Esophagus mucosa (tissue), 1 donor: ENCODE data around the gene CRYBG1. TPM values are rescaled to one million over a fixed set of nuclear protein-coding genes. Genes with fewer than 3 reads are reported as not detected.

ENCODE experiments used
- ATAC-seq: fragments of 200-7000 bp; cut with Tn5 transposase; one replicate; pipeline ENCODE4 v1.9.1; 2020
- total RNA-seq: library from RNA; stranded (reverse); gene quantifications from one replicate; pipeline ENCODE4 v1.2.4, GENCODE V29; 2023
- donor health status: DM: yes; HTN: yes; CAD: no.

CRYBG1 gene
- total RNA-seq, 1 donor from 2014 or later, result 124 TPM

DNA sequence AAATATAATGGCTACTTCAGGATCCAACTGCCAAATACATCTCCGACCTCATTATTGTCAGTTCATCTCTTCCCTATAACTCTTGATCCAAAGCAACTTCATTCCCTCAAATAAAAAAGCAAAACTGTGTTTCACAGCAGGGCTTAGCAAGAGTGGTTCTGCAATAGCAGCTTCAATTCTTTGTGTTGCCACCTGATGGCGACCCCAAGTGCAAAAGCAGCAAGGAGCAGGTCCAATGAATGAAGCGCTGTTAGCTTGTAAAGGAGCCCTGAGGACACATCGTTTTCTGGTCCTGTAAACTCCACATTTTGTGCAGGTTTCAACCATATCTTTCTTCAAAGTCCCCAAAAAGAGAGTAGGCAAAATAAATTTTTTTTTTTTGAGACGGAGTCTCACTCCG, 249.2 kb downstream of the CRYBG1 start:
- ATAC-seq, result peak; percentile 57

DNA sequence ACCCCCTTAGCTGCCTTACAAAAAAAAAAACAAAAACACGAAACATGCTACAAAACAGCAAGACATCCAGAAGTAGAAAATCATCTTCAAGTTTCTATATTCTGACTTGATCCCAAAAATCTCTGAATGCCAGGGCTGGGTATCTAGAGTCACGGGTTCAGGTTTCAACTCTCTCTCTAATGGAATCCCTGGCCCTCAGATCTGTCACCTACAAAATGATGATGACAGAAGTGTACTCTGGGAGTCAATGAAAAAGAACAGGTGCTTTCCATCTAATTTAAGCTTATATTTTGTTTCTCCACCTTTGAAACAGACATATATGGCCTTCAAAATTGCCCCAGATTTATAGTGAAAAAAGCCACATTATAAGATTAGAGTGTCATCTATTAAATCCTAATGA, 250.5 kb downstream of the CRYBG1 start:
- no peak for ATAC-seq

DNA sequence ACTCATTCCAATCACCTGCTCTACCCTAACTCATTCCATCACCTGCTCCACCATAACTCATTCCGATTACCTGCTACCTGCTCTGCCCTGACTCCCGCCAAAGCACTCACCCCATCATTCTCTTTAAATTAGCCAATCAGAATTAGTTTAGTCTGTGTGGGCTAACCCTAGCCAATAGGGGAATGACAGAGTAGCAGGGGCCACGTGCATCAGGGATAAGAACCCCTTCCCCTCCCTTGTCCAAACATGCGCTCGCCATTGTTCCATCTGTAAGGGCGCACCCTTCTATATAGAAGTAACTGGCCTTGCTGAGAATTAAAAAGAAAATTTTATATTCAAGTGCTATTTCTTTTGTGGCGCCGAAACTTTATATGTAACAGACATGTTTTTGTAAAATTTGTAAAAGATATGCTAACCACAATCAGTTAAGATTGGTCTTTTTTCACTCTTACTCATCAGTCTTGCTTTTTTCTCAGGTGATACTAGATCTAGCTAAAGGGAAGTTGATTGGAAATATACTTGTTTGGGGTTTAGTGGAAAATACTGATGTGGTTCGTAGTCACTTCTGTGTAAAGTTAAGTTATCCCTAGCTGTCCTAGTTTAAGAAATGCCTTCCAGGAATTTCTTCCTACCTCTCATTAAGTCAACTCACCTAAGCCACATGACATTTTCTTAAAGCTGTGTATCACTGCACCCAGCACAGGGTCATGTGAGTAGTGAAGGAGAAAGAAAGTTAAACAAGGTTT, 252.3 kb downstream of the CRYBG1 start:
- no peak for ATAC-seq

- no peak for ATAC-seq
These were observed 253.1 kb downstream of the CRYBG1 start for GRCh38 chr6:106613590-106613989.

DNA sequence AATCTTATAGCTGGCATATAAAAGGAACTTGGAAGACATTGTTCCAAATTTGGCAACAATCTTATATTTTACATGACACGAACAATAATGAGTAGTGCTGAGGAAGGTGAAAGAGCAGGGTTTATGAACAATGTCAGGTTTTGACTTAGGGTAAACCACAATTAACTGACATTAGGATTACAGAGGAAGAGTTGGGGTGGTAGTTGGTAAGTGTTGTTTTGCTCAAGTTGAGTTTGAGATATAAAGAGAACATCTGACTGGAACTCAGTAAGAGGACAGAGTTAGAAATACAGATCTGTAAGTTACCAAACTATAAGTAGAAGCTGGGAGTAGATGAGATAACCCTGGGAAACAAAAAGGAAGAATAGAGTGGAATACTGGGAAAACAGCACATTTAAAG, 253.6 kb downstream of the CRYBG1 start:
- no peak for ATAC-seq

DNA sequence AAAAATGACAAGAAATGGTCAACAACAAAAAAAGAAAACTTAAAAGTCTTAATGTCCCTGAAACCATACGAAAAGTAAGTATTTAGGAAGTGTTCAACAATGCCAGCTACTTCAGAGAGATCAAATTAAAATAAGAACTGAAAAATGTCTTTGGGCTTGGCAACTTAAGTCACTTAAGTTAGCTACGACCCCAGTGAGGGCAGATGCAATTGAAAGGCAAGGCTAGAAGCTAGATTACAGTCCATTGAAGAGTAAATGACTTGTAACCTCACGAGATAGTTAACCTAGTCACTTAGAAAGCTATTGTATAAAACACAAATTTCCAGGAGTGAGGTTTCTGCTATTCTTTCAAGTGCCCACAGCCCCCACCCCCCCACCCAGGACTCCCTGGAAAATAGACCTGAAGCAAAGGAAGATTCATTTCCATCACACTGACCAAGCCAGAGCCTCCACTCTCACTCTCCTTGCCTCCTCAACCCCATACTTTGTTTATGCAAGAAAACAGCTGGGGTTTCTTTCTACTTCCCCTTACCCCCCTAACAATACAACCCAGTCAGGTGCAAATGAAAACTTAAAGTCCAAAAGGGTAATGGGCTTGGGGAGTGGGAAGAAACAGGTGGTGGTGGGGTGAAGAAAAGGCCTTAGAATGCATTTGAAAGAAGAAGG, 254.2 kb downstream of the CRYBG1 start:
- ATAC-seq, result no peak

DNA sequence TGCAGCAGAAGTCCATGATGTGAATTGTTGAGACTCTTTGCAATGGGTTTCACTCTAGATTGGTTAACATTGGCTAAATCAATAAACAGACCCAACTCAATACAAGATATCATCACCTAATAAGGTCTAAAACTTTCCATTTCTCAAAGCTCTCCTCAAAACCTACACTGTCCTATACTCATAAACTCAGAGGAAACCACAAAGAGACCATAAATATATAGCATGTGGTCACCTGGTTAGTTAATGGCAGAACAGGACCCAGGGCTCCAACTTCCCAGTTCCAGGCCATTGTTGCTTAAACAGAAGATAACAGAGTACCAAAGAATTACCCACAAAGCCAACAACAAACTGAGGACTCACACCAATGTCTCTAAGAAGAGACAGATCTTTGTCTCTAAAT, 256.8 kb downstream of the CRYBG1 start:
- ATAC-seq, result no peak

GRCh38 chr6:106617857-106618256, 257.3 kb downstream of the CRYBG1 start:
- no peak for ATAC-seq

GRCh38 chr6:106618324-106618723, 257.8 kb downstream of the CRYBG1 start:
- no peak for ATAC-seq

GRCh38 chr6:106619223-106619622, 258.7 kb downstream of the CRYBG1 start:
- no peak for ATAC-seq

DNA sequence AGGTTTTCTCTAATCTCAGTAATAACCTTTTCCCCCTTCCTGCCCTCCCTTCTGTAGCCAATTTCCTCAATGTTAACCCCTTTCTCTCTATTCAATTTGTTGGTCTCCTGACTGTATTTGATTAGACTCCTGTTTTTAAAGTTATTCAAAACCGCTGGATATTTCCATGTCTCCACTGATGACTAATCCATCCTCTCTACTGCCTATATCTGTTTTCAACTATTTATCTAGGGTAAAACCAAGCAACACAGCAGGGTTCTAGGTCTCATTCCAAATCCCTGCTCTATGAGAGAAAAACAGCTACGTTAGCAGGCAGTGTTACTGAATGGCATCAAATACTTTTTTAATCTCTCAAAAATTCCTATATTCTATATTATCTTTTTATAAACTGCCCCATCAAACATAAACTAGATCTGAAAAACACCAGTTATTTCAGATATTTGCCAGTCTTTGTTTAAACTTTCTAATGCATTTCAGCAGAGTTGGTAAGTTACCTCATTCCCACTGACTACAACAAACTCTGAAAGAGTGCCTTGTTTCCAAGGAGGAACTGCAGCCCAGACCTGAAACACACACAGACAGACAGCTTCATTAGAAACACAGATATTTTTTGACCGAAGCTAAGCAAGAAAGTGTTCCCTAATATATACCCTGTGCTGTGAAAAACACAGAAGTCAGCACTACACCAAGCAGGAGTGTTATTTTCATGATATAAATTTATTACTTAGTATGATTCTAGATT, 260.6 kb downstream of the CRYBG1 start:
- no peak for ATAC-seq

Other genes starting within 250 kb of the CRYBG1 start
- 19.9 TPM for gene ATG5, start 35.0 kb upstream of the CRYBG1 start, total RNA-seq